Fibroblast of lung (primary cell): ENCODE measurements around the gene EFS. TPM values are rescaled to one million over a fixed set of nuclear protein-coding genes. Genes with fewer than 3 reads are reported as not detected.

Experiments
- DNase-seq, 2 donors: peaks; one replicate each; pipeline versions ENCODE4 v3.0.0 to v3.0.0-alpha.2; 2010; ENCODE audit warnings: low read depth in 2 of 2
- H2AFZ ChIP-seq: 2 replicates; pipeline ENCODE4 v1.5.1; 2012; ENCODE audit warnings: low read length, control low read depth, inconsistent platforms
- H3K27ac ChIP-seq: 2 replicates; pipeline ENCODE4 v1.5.1; 2011; ENCODE audit warnings: low read length, control low read depth; ENCODE audit not compliant: insufficient read depth
- H3K27me3 ChIP-seq: 2 replicates; pipeline ENCODE4 v1.5.1; 2011; ENCODE audit warnings: mild to moderate bottlenecking, low read length; ENCODE audit not compliant: control insufficient read depth, insufficient read depth
- H3K36me3 ChIP-seq: 2 replicates; pipeline ENCODE4 v1.5.1; 2011; ENCODE audit warnings: low read length; ENCODE audit not compliant: control insufficient read depth, insufficient read depth
- H3K4me1 ChIP-seq: 2 replicates; pipeline ENCODE4 v1.5.1; 2011; ENCODE audit warnings: low read length; ENCODE audit not compliant: control insufficient read depth, insufficient read depth; ENCODE audit errors: extremely low read depth
- H3K4me2 ChIP-seq: 2 replicates; pipeline ENCODE4 v1.5.1; 2011; ENCODE audit warnings: low read length, control low read depth; ENCODE audit not compliant: insufficient read depth; ENCODE audit errors: extremely low read depth
- H3K4me3 ChIP-seq, 4 experiments: fragments of 200-600 bp in 1 of 4; sonication (generic) in 1 of 4; replicated peaks in 1 of 4; 2 replicates each; pipeline ENCODE4 v1.5.1; 2011 to 2016; ENCODE audit warnings: low read length in 4 of 4, low read depth in 3 of 4, mild to moderate bottlenecking in 3 of 4, control low read depth in 2 of 4, inconsistent platforms in 1 of 4, mixed read lengths in 1 of 4; ENCODE audit not compliant: insufficient read depth in 1 of 4; ENCODE audit errors: control extremely low read depth in 1 of 4
- H3K79me2 ChIP-seq: 2 replicates; pipeline ENCODE4 v1.5.1; 2012; ENCODE audit warnings: mild to moderate bottlenecking, low read length, inconsistent platforms; ENCODE audit not compliant: control insufficient read depth, insufficient read depth
- H3K9ac ChIP-seq: 2 replicates; pipeline ENCODE4 v1.5.1; 2011; ENCODE audit warnings: mild to moderate bottlenecking, low read length, control low read depth; ENCODE audit not compliant: insufficient read depth
- H3K9me3 ChIP-seq: 2 replicates; pipeline ENCODE4 v1.5.1; 2012; ENCODE audit warnings: low read depth, low read length; ENCODE audit not compliant: control insufficient read depth, insufficient read depth
- H4K20me1 ChIP-seq: 2 replicates; pipeline ENCODE4 v1.5.1; 2011; ENCODE audit warnings: low read length; ENCODE audit not compliant: control insufficient read depth, insufficient read depth; ENCODE audit errors: extremely low read depth
- CTCF ChIP-seq, 2 donors: IDR thresholded peaks in 1 of 2; conservative IDR thresholded peaks in 1 of 2; 1 replicate in 1 of 2; 2 replicates in 1 of 2; pipeline ENCODE4 v1.5.1; 2011 to 2012; ENCODE audit warnings: low read length in 2 of 2, control low read depth in 1 of 2, inconsistent platforms in 1 of 2, low read depth in 1 of 2, mild to moderate bottlenecking in 1 of 2
- EZH2 ChIP-seq: IDR thresholded peaks from 2 replicates; pipeline ENCODE4 v1.5.1; 2012; ENCODE audit warnings: low read length, control low read depth, mild to moderate bottlenecking; ENCODE audit errors: missing control alignments
- polyA plus RNA-seq, 2 donors: library from polyadenylated mRNA; depleted of rRNA in 1 of 2; stranded (reverse) in 1 of 2; unstranded in 1 of 2; fragments of >200 nt; gene quantifications; 2 replicates each; pipeline ENCODE4 v1.2.1, GENCODE V29; 2011 to 2012; ENCODE audit warnings: missing spikeins in 1 of 2
- total RNA-seq: library from RNA; depleted of rRNA; stranded (reverse); fragments of >200 nt; gene quantifications from 2 replicates; pipeline ENCODE4 v1.2.1, GENCODE V29; 2014

Gene EFS
- total and polyA plus RNA-seq, 2 donors (not counting 1 experiment from before 2014, with no cell fraction given) = 2.3 to 12.2 TPM

- H3K4me1 ChIP-seq = peaks cover 9% of the 10 kb centered on the region
- peaks cover 44% of the 10 kb centered on the region for H3K79me2 ChIP-seq
- TF ChIP-seq EZH2 = no peak
- no peak for TF ChIP-seq CTCF (conservative IDR thresholded peaks at IDR 0.05 in 1 of 2, IDR thresholded peaks at IDR 0.05 in 1 of 2; ENCODE audit: low read depth in 1 of 2, low read length in 2 of 2)
- no peak overlapping the region for H3K4me3 ChIP-seq
- no peak overlapping the region for H2AFZ ChIP-seq
- no peaks in the 10 kb centered on the region for H3K27me3 ChIP-seq
- H4K20me1 ChIP-seq = no peaks in the 10 kb centered on the region
- no peak overlapping the region for H3K9ac ChIP-seq
- DNase-seq = no peak
- H3K27ac ChIP-seq = no peak overlapping the region
- peaks cover 13% of the 10 kb centered on the region for H3K36me3 ChIP-seq
- no peak overlapping the region for H3K4me2 ChIP-seq
- no peaks in the 10 kb centered on the region for H3K9me3 ChIP-seq
Observed at GRCh38 chr14:23310546-23310945, 54.4 kb downstream of the EFS start.

GRCh38 chr14:23308721-23309445, 56.1 kb downstream of the EFS start:
- H3K4me2 ChIP-seq = peak overlapping the region; percentile 89
- peaks cover 13% of the 10 kb centered on the region for H3K36me3 ChIP-seq
- peaks cover 9% of the 10 kb centered on the region for H3K4me1 ChIP-seq
- no peaks in the 10 kb centered on the region for H3K9me3 ChIP-seq
- DNase-seq = no peak
- H3K9ac ChIP-seq = no peak overlapping the region
- H3K27me3 ChIP-seq = no peaks in the 10 kb centered on the region
- no peaks in the 10 kb centered on the region for H4K20me1 ChIP-seq
- H3K79me2 ChIP-seq = peaks cover 44% of the 10 kb centered on the region
- no peak overlapping the region for H3K27ac ChIP-seq
- peak overlapping the region in 1 of 4 experiments; percentile 74 for H3K4me3 ChIP-seq
- H2AFZ ChIP-seq = no peak overlapping the region
- TF ChIP-seq EZH2 (no peak), CTCF (conservative IDR thresholded peaks at IDR 0.05 in 1 of 2, IDR thresholded peaks at IDR 0.05 in 1 of 2; ENCODE audit: low read depth in 1 of 2, low read length in 2 of 2) (no peak)

GRCh38 chr14:23307687-23308644, 57.0 kb downstream of the EFS start:
- DNase-seq = peak in 1 of 2 donors; percentile 64
- TF ChIP-seq EZH2 = no peak
- TF ChIP-seq CTCF (conservative IDR thresholded peaks at IDR 0.05 in 1 of 2, IDR thresholded peaks at IDR 0.05 in 1 of 2; ENCODE audit: low read depth in 1 of 2, low read length in 2 of 2) = no peak
- peaks cover 9% of the 10 kb centered on the region for H3K4me1 ChIP-seq
- H3K36me3 ChIP-seq = peaks cover 13% of the 10 kb centered on the region
- no peaks in the 10 kb centered on the region for H3K9me3 ChIP-seq
- H3K79me2 ChIP-seq = peaks cover 42% of the 10 kb centered on the region
- H3K4me2 ChIP-seq = peak overlapping the region; percentile 89
- peak overlapping the region; percentile 74 for H3K27ac ChIP-seq
- no peaks in the 10 kb centered on the region for H3K27me3 ChIP-seq
- no peaks in the 10 kb centered on the region for H4K20me1 ChIP-seq
- H2AFZ ChIP-seq = no peak overlapping the region
- peak overlapping the region; percentile 60 to 94 (median 76) for H3K4me3 ChIP-seq
- H3K9ac ChIP-seq = no peak overlapping the region
